Measurements from ENCODE around the gene MR1.

DNA sequence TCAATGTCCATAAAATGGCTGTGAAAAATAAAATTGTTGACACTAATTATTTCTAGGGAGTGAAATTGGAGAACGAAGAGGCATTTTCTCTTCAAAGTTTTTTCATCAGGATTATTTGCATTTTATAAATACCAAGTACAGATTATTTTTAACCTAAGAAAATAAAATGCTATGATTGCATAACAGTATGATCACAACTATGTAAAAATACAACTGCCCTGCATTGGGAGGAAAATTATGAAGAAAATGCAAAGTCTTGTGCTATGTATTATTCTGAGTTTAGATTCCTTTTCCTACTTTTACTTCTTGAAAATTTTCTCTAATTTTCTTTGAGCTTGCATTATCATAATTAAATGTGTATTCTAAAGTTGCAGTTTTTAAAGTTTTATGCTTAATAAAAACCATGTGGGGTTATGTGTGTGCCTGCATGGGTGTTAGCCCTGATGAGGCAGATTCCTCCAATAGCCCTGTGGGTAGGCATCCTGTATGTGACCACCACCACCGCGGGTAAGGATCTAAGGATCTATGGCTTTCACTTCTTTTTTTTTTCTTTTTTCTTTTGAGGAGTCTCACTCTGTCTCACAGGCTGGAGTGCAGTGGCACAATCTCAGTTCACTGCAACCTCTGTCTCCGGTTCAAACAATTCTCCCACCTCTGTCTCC is 35.8 kb upstream of the MR1 start:
- TF ChIP-seq SAFB (IDR thresholded peaks at IDR 0.05; ENCODE audit: borderline replicate concordance, low read depth, low read length) = no peak
- TF ChIP-seq, protein P1, sequence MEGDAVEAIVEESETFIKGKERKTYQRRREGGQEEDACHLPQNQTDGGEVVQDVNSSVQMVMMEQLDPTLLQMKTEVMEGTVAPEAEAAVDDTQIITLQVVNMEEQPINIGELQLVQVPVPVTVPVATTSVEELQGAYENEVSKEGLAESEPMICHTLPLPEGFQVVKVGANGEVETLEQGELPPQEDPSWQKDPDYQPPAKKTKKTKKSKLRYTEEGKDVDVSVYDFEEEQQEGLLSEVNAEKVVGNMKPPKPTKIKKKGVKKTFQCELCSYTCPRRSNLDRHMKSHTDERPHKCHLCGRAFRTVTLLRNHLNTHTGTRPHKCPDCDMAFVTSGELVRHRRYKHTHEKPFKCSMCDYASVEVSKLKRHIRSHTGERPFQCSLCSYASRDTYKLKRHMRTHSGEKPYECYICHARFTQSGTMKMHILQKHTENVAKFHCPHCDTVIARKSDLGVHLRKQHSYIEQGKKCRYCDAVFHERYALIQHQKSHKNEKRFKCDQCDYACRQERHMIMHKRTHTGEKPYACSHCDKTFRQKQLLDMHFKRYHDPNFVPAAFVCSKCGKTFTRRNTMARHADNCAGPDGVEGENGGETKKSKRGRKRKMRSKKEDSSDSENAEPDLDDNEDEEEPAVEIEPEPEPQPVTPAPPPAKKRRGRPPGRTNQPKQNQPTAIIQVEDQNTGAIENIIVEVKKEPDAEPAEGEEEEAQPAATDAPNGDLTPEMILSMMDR (IDR thresholded peaks at IDR 0.05 in 2 of 3, conservative IDR thresholded peaks at IDR 0.05 in 1 of 3; ENCODE audit: insufficient read depth in 2 of 3, low read depth in 1 of 3, low read length in 3 of 3) = no peak
- no peak for TF ChIP-seq L3MBTL2 (IDR thresholded peaks at IDR 0.05)
- TF ChIP-seq, protein P2, sequence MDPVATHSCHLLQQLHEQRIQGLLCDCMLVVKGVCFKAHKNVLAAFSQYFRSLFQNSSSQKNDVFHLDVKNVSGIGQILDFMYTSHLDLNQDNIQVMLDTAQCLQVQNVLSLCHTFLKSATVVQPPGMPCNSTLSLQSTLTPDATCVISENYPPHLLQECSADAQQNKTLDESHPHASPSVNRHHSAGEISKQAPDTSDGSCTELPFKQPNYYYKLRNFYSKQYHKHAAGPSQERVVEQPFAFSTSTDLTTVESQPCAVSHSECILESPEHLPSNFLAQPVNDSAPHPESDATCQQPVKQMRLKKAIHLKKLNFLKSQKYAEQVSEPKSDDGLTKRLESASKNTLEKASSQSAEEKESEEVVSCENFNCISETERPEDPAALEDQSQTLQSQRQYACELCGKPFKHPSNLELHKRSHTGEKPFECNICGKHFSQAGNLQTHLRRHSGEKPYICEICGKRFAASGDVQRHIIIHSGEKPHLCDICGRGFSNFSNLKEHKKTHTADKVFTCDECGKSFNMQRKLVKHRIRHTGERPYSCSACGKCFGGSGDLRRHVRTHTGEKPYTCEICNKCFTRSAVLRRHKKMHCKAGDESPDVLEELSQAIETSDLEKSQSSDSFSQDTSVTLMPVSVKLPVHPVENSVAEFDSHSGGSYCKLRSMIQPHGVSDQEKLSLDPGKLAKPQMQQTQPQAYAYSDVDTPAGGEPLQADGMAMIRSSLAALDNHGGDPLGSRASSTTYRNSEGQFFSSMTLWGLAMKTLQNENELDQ (CRISPR knock-in tag; IDR thresholded peaks at IDR 0.05; ENCODE audit: borderline replicate concordance) = no peak
- TF ChIP-seq NFE2L1 (tag; IDR thresholded peaks at IDR 0.05; ENCODE audit: borderline replicate concordance, low read depth) = no peak
- TF ChIP-seq POLR2A (conservative IDR thresholded peaks at IDR 0.05) = no peak
- TF ChIP-seq EZH2 (IDR thresholded peaks at IDR 0.05; ENCODE audit: borderline replicate concordance, low read depth, low read length) = no peak
- TF ChIP-seq TCF7 (IDR thresholded peaks at IDR 0.05; ENCODE audit: borderline replicate concordance) = no peak
- TF ChIP-seq FOXM1 (IDR thresholded peaks at IDR 0.05; ENCODE audit: low read depth) = no peak
- no peak for TF ChIP-seq FOXM1 (CRISPR knock-in tag; IDR thresholded peaks at IDR 0.05; ENCODE audit: low read depth)
- TF ChIP-seq TBL1XR1 (IDR thresholded peaks at IDR 0.05; ENCODE audit: low read length in 2 of 2) = no peak
- TF ChIP-seq, protein P3, sequence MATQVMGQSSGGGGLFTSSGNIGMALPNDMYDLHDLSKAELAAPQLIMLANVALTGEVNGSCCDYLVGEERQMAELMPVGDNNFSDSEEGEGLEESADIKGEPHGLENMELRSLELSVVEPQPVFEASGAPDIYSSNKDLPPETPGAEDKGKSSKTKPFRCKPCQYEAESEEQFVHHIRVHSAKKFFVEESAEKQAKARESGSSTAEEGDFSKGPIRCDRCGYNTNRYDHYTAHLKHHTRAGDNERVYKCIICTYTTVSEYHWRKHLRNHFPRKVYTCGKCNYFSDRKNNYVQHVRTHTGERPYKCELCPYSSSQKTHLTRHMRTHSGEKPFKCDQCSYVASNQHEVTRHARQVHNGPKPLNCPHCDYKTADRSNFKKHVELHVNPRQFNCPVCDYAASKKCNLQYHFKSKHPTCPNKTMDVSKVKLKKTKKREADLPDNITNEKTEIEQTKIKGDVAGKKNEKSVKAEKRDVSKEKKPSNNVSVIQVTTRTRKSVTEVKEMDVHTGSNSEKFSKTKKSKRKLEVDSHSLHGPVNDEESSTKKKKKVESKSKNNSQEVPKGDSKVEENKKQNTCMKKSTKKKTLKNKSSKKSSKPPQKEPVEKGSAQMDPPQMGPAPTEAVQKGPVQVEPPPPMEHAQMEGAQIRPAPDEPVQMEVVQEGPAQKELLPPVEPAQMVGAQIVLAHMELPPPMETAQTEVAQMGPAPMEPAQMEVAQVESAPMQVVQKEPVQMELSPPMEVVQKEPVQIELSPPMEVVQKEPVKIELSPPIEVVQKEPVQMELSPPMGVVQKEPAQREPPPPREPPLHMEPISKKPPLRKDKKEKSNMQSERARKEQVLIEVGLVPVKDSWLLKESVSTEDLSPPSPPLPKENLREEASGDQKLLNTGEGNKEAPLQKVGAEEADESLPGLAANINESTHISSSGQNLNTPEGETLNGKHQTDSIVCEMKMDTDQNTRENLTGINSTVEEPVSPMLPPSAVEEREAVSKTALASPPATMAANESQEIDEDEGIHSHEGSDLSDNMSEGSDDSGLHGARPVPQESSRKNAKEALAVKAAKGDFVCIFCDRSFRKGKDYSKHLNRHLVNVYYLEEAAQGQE (IDR thresholded peaks at IDR 0.05; ENCODE audit: borderline replicate concordance) = no peak
- TF ChIP-seq, protein P3 (CRISPR knock-in tag; IDR thresholded peaks at IDR 0.05; ENCODE audit: low read depth) = no peak
- no peak for TF ChIP-seq DPF2 (IDR thresholded peaks at IDR 0.05)
